H1 (cell line): ENCODE results near the gene ZSCAN18. TPM values are rescaled to one million over a fixed set of nuclear protein-coding genes. Genes with fewer than 3 reads are reported as not detected.

Source experiments
- CTCF ChIA-PET: fragments of 300-600 bp; sonication (Branson Sonifier 250); formaldehyde crosslinking; loops from one replicate; lab custom pipeline; 2021; ENCODE audit not compliant: partially characterized antibody; lab: Charles Lee
- POLR2A ChIA-PET: fragments of 300-600 bp; sonication (Branson Sonifier 250); formaldehyde crosslinking; loops from one replicate; lab custom pipeline; 2021; ENCODE audit warnings: inconsistent platforms; ENCODE audit not compliant: partially characterized antibody; lab: Charles Lee
- DNase-seq, 2 experiments: peaks; one replicate each; pipeline versions ENCODE4 v3.0.0 to v3.0.0-alpha.2; 2010 to 2022; ENCODE audit warnings: low spot score in 2 of 2, low read depth in 1 of 2, mixed read lengths in 1 of 2
- FAIRE-seq: peaks from 2 replicates; lab custom pipeline; 2011; peaks lifted over from hg19 to GRCh38; lab: Jason Lieb, UNC
- H2AFZ ChIP-seq: 2 replicates; pipeline ENCODE4 v1.8.1; 2012; ENCODE audit warnings: low read length, inconsistent platforms
- H2AK5ac ChIP-seq: 2 replicates; pipeline ENCODE4 v1.6.1; 2013; ENCODE audit warnings: low read depth, low read length
- H2BK120ac ChIP-seq: replicated peaks from 2 replicates; pipeline ENCODE3; 2013; ENCODE audit warnings: low read depth, low read length, inconsistent platforms
- H2BK12ac ChIP-seq: 2 replicates; pipeline ENCODE4 v1.6.1; 2013; ENCODE audit warnings: low read depth, low read length
- H2BK15ac ChIP-seq: 2 replicates; pipeline ENCODE4 v1.6.1; 2013; ENCODE audit warnings: low read length
- H2BK20ac ChIP-seq: 2 replicates; pipeline ENCODE4 v1.6.1; 2013; ENCODE audit warnings: low read length
- H2BK5ac ChIP-seq: 2 replicates; pipeline ENCODE4 v1.6.1; 2013; ENCODE audit warnings: low read depth, low read length
- H3K14ac ChIP-seq: 2 replicates; pipeline ENCODE4 v1.6.1; 2013; ENCODE audit warnings: inconsistent platforms; ENCODE audit not compliant: insufficient read length
- H3K18ac ChIP-seq: 2 replicates; pipeline ENCODE4 v1.6.1; 2013; ENCODE audit warnings: low read length; ENCODE audit errors: extremely low read depth
- H3K23ac ChIP-seq: 2 replicates; pipeline ENCODE4 v1.6.1; 2013; ENCODE audit warnings: inconsistent platforms; ENCODE audit not compliant: insufficient read length
- H3K23me2 ChIP-seq: 2 replicates; pipeline ENCODE4 v1.6.1; 2013; ENCODE audit warnings: low read depth, low read length
- H3K27ac ChIP-seq: 2 replicates; pipeline ENCODE4 v1.6.1; 2011; ENCODE audit warnings: low read depth, low read length, inconsistent platforms
- H3K27me3 ChIP-seq, 4 experiments: replicated peaks in 1 of 4; 1 replicate in 1 of 4; 2 replicates in 3 of 4; pipeline versions ENCODE4 v1.6.1 to v1.8.1; 2011 to 2013; ENCODE audit warnings: low read length in 3 of 4, mild to moderate bottlenecking in 3 of 4, inconsistent platforms in 2 of 4, mixed read lengths in 2 of 4, moderate library complexity in 1 of 4; ENCODE audit not compliant: control insufficient read depth in 3 of 4, insufficient read depth in 3 of 4; ENCODE audit errors: extremely low read depth in 1 of 4
- H3K36me3 ChIP-seq, 4 experiments: 2 replicates each; pipeline versions ENCODE4 v1.6.1 to v1.8.1; 2011 to 2013; ENCODE audit warnings: mild to moderate bottlenecking in 4 of 4, low read length in 3 of 4, moderate library complexity in 2 of 4, control low read depth in 1 of 4, inconsistent platforms in 1 of 4; ENCODE audit not compliant: insufficient read depth in 4 of 4, control insufficient read depth in 2 of 4
- H3K4ac ChIP-seq: replicated peaks from 2 replicates; pipeline ENCODE3; 2013; ENCODE audit warnings: low read length, low read depth, mixed read lengths, inconsistent platforms; ENCODE audit not compliant: insufficient read length
- H3K4me1 ChIP-seq, 4 experiments: replicated peaks in 1 of 4; 1 replicate in 1 of 4; 2 replicates in 3 of 4; pipeline versions ENCODE4 v1.6.1 to v1.8.1; 2011 to 2013; ENCODE audit warnings: low read length in 3 of 4, inconsistent platforms in 2 of 4, mixed read lengths in 1 of 4; ENCODE audit not compliant: insufficient read depth in 4 of 4, control insufficient read depth in 3 of 4
- H3K4me2 ChIP-seq, 2 experiments: 2 replicates each; pipeline versions ENCODE4 v1.6.1 to v1.8.1; 2011 to 2013; ENCODE audit warnings: low read depth in 2 of 2, low read length in 2 of 2, control low read depth in 1 of 2, inconsistent platforms in 1 of 2, mild to moderate bottlenecking in 1 of 2; ENCODE audit not compliant: insufficient read depth in 1 of 2
- H3K4me3 ChIP-seq, 4 experiments: fragments of 200-600, 300-600 bp in 1 of 4; sonication (generic), shearing (Covaris generic), sonication (Bioruptor Twin) in 1 of 4; 2 replicates each; pipeline versions ENCODE4 v1.5.1 to v1.8.1; 2011 to 2016; ENCODE audit warnings: low read length in 4 of 4, low read depth in 3 of 4, control low read depth in 2 of 4, inconsistent platforms in 2 of 4, mild to moderate bottlenecking in 2 of 4, mixed read lengths in 1 of 4, moderate library complexity in 1 of 4; ENCODE audit not compliant: insufficient read depth in 2 of 4; ENCODE audit errors: extremely low read depth in 1 of 4
- H3K56ac ChIP-seq: replicated peaks from 2 replicates; pipeline ENCODE3; 2013; ENCODE audit warnings: low read depth, mild to moderate bottlenecking, mixed read lengths, low read length, inconsistent platforms; ENCODE audit not compliant: insufficient read length
- H3K79me1 ChIP-seq: 2 replicates; pipeline ENCODE4 v1.6.1; 2013; ENCODE audit warnings: low read depth, low read length, control low read depth
- H3K79me2 ChIP-seq, 2 experiments: 2 replicates each; pipeline versions ENCODE4 v1.6.1 to v1.8.1; 2012 to 2013; ENCODE audit warnings: low read length in 2 of 2, mild to moderate bottlenecking in 2 of 2, inconsistent platforms in 1 of 2; ENCODE audit not compliant: insufficient read depth in 2 of 2, control insufficient read depth in 1 of 2
- H3K9ac ChIP-seq, 4 experiments: replicated peaks in 1 of 4; 1 replicate in 1 of 4; 2 replicates in 3 of 4; pipeline versions ENCODE4 v1.6.1 to v1.8.1; 2011 to 2013; ENCODE audit warnings: low read depth in 3 of 4, low read length in 3 of 4, control low read depth in 2 of 4, mild to moderate bottlenecking in 2 of 4, moderate library complexity in 2 of 4, inconsistent platforms in 1 of 4; ENCODE audit errors: extremely low read depth in 1 of 4
- H3K9me3 ChIP-seq, 2 experiments: 2 replicates each; pipeline versions ENCODE4 v1.6.1 to v1.8.1; 2012 to 2013; ENCODE audit warnings: mild to moderate bottlenecking in 2 of 2, moderate library complexity in 2 of 2, control low read depth in 1 of 2, inconsistent platforms in 1 of 2, low read depth in 1 of 2, low read length in 1 of 2, mixed read lengths in 1 of 2; ENCODE audit not compliant: insufficient read depth in 2 of 2
- H4K20me1 ChIP-seq, 2 experiments: replicated peaks in 1 of 2; 2 replicates each; pipeline versions ENCODE3 to v1.8.1; 2011 to 2013; ENCODE audit warnings: inconsistent platforms in 2 of 2, low read length in 2 of 2, mild to moderate bottlenecking in 1 of 2; ENCODE audit not compliant: insufficient read depth in 2 of 2, control insufficient read depth in 1 of 2
- H4K5ac ChIP-seq: 2 replicates; pipeline ENCODE4 v1.6.1; 2013; ENCODE audit warnings: low read length, low read depth, mixed read lengths, inconsistent platforms; ENCODE audit not compliant: insufficient read length
- H4K8ac ChIP-seq: 2 replicates; pipeline ENCODE4 v1.8.0; 2013; ENCODE audit warnings: mild to moderate bottlenecking, moderate library complexity, low read length, inconsistent platforms; ENCODE audit not compliant: insufficient read depth; ENCODE audit errors: extremely low read depth
- H4K91ac ChIP-seq: replicated peaks from 2 replicates; pipeline ENCODE3; 2013; ENCODE audit warnings: low read length, mixed read lengths, inconsistent platforms; ENCODE audit not compliant: insufficient read length
- BACH1 ChIP-seq: IDR thresholded peaks from 2 replicates; pipeline ENCODE4 v1.6.1; 2012; ENCODE audit warnings: low read length, improper control_type of control experiment
- WGBS, 2 experiments: shearing (Covaris generic) in 1 of 2; methylation state at CpG; one replicate each; pipeline versions ENCODE4 v1.1.6 to v1.1.7; 2013 to 2015; ENCODE audit warnings: low lambda C conversion rate in 2 of 2, mixed read lengths in 2 of 2, inconsistent platforms in 1 of 2, low coverage in 1 of 2, missing lambda C conversion rate in 1 of 2; ENCODE audit not compliant: insufficient replicate concordance in 2 of 2, insufficient coverage in 1 of 2, insufficient read length in 1 of 2; ENCODE audit errors: extremely low coverage in 1 of 2, missing lambda C conversion rate in 1 of 2; 5-methylcytosine and 5-hydroxymethylcytosine counted together
- polyA plus RNA-seq, 7 experiments: library from polyadenylated mRNA; depleted of rRNA in 3 of 7; stranded (reverse) in 5 of 7; unstranded in 2 of 7; fragments of >200 nt in 5 of 7; fragments of 200-250 nt in 2 of 7; gene quantifications; 1 replicate in 5 of 7; 2 replicates in 1 of 7; 4 replicates in 1 of 7; pipeline versions ENCODE4 v1.2.1 to v1.2.3, GENCODE V29; 2011 to 2013; ENCODE audit warnings: missing spikeins in 2 of 7, mixed read lengths in 2 of 7
- total RNA-seq: library from RNA; stranded (reverse); fragmentation: NEBNext Ultra II Directional; extraction: Animal tissue kit (Norgen Biotek cat#: 25700); gene quantifications from 2 replicates; pipeline ENCODE4 v1.2.1, GENCODE V29; 2021
- TF ChIP-seq, protein P1 (sequence below): IDR thresholded peaks from 2 replicates; pipeline ENCODE4 v1.6.1; 2012; ENCODE audit warnings: inconsistent platforms

ZSCAN18 gene
- total and polyA plus RNA-seq, 2 of the 8 experiments (the other 6 are each of a cell fraction or from before 2014, with no cell fraction given), result 37.0 to 41.4 TPM

- POLR2A ChIA-PET, result interaction anchor here (0.8 to 4.4 kb wide), 30 partner anchors 9 to 206 kb away, joined by 3 to 45 read pairs (median 6); partner anchors contain the start of genes ZNF274, ZNF329, ZNF418 and ZNF606
- H4K20me1 ChIP-seq, result no peaks in the 10 kb centered on the region
- H3K27me3 ChIP-seq, result no peaks in the 10 kb centered on the region
- H3K18ac ChIP-seq, result peak overlapping the region; percentile 93
- no peak overlapping the region for H2BK120ac ChIP-seq
- no peaks in the 10 kb centered on the region for H3K79me1 ChIP-seq
- 0 out of 2 replicates have a peak overlapping the region, but pooled peaks have one; percentile 48 for H2BK20ac ChIP-seq
- peak overlapping the region; percentile 74 for H3K4ac ChIP-seq
- H3K4me2 ChIP-seq, result peak overlapping the region; percentile 77 to 84
- H2AK5ac ChIP-seq, result no peak overlapping the region
- H4K91ac ChIP-seq, result peak overlapping the region; percentile 93
- no peak overlapping the region for H3K14ac ChIP-seq
- peaks cover 3% of the 10 kb centered on the region; the same call in 1 of the 2 replicates for H3K23me2 ChIP-seq
- H2BK5ac ChIP-seq, result peak overlapping the region; percentile 71
- peak overlapping the region; percentile 20 to 63 (median 42) for H3K4me3 ChIP-seq
- no peak for DNase-seq
- peaks cover 11 to 27% of the 10 kb centered on the region in 2 experiments; a peak in 3 of 4 replicates for H3K9me3 ChIP-seq
- 61% methylated on average over 23 of the region's 28 CpGs; no CpG with 5 or more reads in 1 of the 2 experiments for WGBS, 2 experiments
- CTCF ChIA-PET, result interaction anchor here (1.6 to 6.8 kb wide), 5 partner anchors 10 to 99 kb away, joined by 6 to 113 read pairs (median 7); no protein-coding TSS in a partner anchor
- H3K9ac ChIP-seq, result peak overlapping the region in 2 of 4 experiments; percentile 69; a peak in 3 of 7 replicates
- H2BK12ac ChIP-seq, result peak overlapping the region; percentile 68; the same call in 1 of the 2 replicates
- peak overlapping the region; percentile 94 for H4K5ac ChIP-seq
- no peak for FAIRE-seq
- H3K36me3 ChIP-seq, result peaks cover 0 to 22% (median 9%) of the 10 kb centered on the region in 4 experiments; a peak in 5 of 8 replicates
- H3K56ac ChIP-seq, result peak overlapping the region; percentile 64
- peak overlapping the region; percentile 97; the same call in 1 of the 2 replicates for H4K8ac ChIP-seq
- no peak overlapping the region; the same call in 1 of the 2 replicates for H2AFZ ChIP-seq
- H3K4me1 ChIP-seq, result peaks cover 5 to 21% (median 14%) of the 10 kb centered on the region in 4 experiments
- no peaks in the 10 kb centered on the region for H3K79me2 ChIP-seq
- TF ChIP-seq, protein P1, sequence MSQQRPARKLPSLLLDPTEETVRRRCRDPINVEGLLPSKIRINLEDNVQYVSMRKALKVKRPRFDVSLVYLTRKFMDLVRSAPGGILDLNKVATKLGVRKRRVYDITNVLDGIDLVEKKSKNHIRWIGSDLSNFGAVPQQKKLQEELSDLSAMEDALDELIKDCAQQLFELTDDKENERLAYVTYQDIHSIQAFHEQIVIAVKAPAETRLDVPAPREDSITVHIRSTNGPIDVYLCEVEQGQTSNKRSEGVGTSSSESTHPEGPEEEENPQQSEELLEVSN, result peak; percentile 75
- TF ChIP-seq BACH1, result no peak
- H3K27ac ChIP-seq, result peak overlapping the region; percentile 80; the same call in 1 of the 2 replicates
- peak overlapping the region; percentile 88; the same call in 1 of the 2 replicates for H2BK15ac ChIP-seq
- no peak overlapping the region for H3K23ac ChIP-seq
Measured at GRCh38 chr19:58059671-58060078, 38.4 kb downstream of the ZSCAN18 start.
